B cell (primary cell): ENCODE results near the gene DEFB124. TPM values are rescaled to one million over a fixed set of nuclear protein-coding genes. Genes with fewer than 3 reads are reported as not detected.

ENCODE experiments used
- ATAC-seq: fragments of 200-7000 bp; cut with Tn5 transposase; one replicate; pipeline ENCODE4 v1.10.0; 2021; ENCODE audit warnings: low read depth, mild to moderate bottlenecking, moderate number of reproducible peaks, moderate library complexity
- CTCF ChIA-PET: fragments of 350-600 bp; sonication (Branson Sonifier 250); formaldehyde crosslinking; loops from one replicate; lab custom pipeline; 2021; ENCODE audit warnings: antibody characterized with exemption, inconsistent platforms; lab: Charles Lee
- POLR2A ChIA-PET: fragments of 350-600 bp; sonication (Branson Sonifier 250); formaldehyde crosslinking; loops from one replicate; lab custom pipeline; 2021; ENCODE audit warnings: antibody characterized with exemption; lab: Charles Lee
- DNase-seq: peaks from one replicate; pipeline ENCODE4 v3.0.0; 2013
- H2AFZ ChIP-seq: 2 replicates; pipeline ENCODE4 v1.6.1; 2012; ENCODE audit warnings: mild to moderate bottlenecking, low read depth, low read length; ENCODE audit not compliant: insufficient read depth, poor library complexity, severe bottlenecking
- H3K27ac ChIP-seq, 2 donors: 1 replicate in 1 of 2; 2 replicates in 1 of 2; pipeline ENCODE4 v1.5.1; 2012 to 2013; ENCODE audit warnings: low read length in 2 of 2, mild to moderate bottlenecking in 2 of 2, moderate library complexity in 1 of 2
- H3K27me3 ChIP-seq, 4 experiments: fragments of 200-600 bp in 1 of 4; sonication (generic) in 1 of 4; replicated peaks in 1 of 4; 1 replicate in 2 of 4; 2 replicates in 2 of 4; pipeline versions ENCODE4 v1.6.1 to v1.7.0; 2013 to 2016; ENCODE audit warnings: low read length in 3 of 4, mild to moderate bottlenecking in 2 of 4, mixed read lengths in 1 of 4, moderate library complexity in 1 of 4; ENCODE audit not compliant: insufficient read depth in 4 of 4, control insufficient read depth in 3 of 4; ENCODE audit errors: control extremely low read depth in 1 of 4
- H3K36me3 ChIP-seq, 2 experiments: replicated peaks in 1 of 2; 1 replicate in 1 of 2; 2 replicates in 1 of 2; pipeline versions ENCODE4 v1.6.1 to v1.7.1; 2013; ENCODE audit warnings: low read length in 1 of 2; ENCODE audit not compliant: insufficient read depth in 2 of 2, control insufficient read depth in 1 of 2; ENCODE audit errors: control extremely low read depth in 1 of 2, extremely low read depth in 1 of 2
- H3K4me1 ChIP-seq, 2 donors: fragments of 200-600 bp in 1 of 2; sonication (generic) in 1 of 2; 1 replicate in 1 of 2; 2 replicates in 1 of 2; pipeline versions ENCODE4 v1.5.1 to v1.6.1; 2013 to 2017; ENCODE audit warnings: low read length in 2 of 2; ENCODE audit not compliant: control insufficient read depth in 2 of 2, insufficient read depth in 2 of 2
- H3K4me2 ChIP-seq: replicated peaks from 2 replicates; pipeline ENCODE3; 2012; ENCODE audit warnings: mild to moderate bottlenecking, low read depth, low read length; ENCODE audit not compliant: poor library complexity, severe bottlenecking
- H3K4me3 ChIP-seq, 5 experiments: fragments of 200-600 bp in 1 of 5; sonication (generic) in 1 of 5; 1 replicate in 3 of 5; 2 replicates in 2 of 5; pipeline versions ENCODE4 v1.5.1 to v1.7.0; 2011 to 2016; ENCODE audit warnings: low read length in 4 of 5, mild to moderate bottlenecking in 4 of 5, low read depth in 2 of 5, control low read depth in 1 of 5, moderate library complexity in 1 of 5; ENCODE audit not compliant: insufficient read depth in 1 of 5; ENCODE audit errors: control extremely low read depth in 1 of 5, extremely low read depth in 1 of 5
- H3K79me2 ChIP-seq: fragments of 200-600 bp; sonication (generic); one replicate; pipeline ENCODE4 v1.6.0; 2016; ENCODE audit warnings: low read length; ENCODE audit not compliant: control insufficient read depth, insufficient read depth
- H3K9ac ChIP-seq: fragments of 200-600 bp; sonication (generic); 2 replicates; pipeline ENCODE4 v1.6.1; 2017; ENCODE audit warnings: mild to moderate bottlenecking, low read length, moderate library complexity
- H3K9me3 ChIP-seq, 3 donors: one replicate each; pipeline versions ENCODE4 v1.6.1 to v1.7.1; 2013; ENCODE audit warnings: low read length in 2 of 3; ENCODE audit not compliant: control insufficient read depth in 2 of 3, insufficient read depth in 1 of 3; ENCODE audit errors: control extremely low read depth in 1 of 3
- H4K20me1 ChIP-seq: 2 replicates; pipeline ENCODE4 v1.6.0; 2012; ENCODE audit warnings: mild to moderate bottlenecking, low read length; ENCODE audit not compliant: insufficient read depth, control insufficient read depth, poor library complexity, severe bottlenecking
- H3K27ac Mint-ChIP-seq: one replicate; pipeline ENCODE4 v1.8.0; 2021; ENCODE audit warnings: mixed read lengths
- H3K27me3 Mint-ChIP-seq: one replicate; pipeline ENCODE4 v1.8.0; 2021; ENCODE audit warnings: mixed read lengths
- H3K4me1 Mint-ChIP-seq: one replicate; pipeline ENCODE4 v1.8.0; 2021; ENCODE audit warnings: mixed read lengths
- H3K4me3 Mint-ChIP-seq: one replicate; pipeline ENCODE4 v1.8.0; 2021; ENCODE audit warnings: mixed read lengths
- H3K9me3 Mint-ChIP-seq: one replicate; pipeline ENCODE4 v1.8.0; 2022; ENCODE audit warnings: mixed read lengths; ENCODE audit not compliant: insufficient read depth
- EZH2 ChIP-seq: IDR thresholded peaks from 2 replicates; pipeline ENCODE4 v1.6.1; 2012; ENCODE audit warnings: borderline replicate concordance, low read depth, mild to moderate bottlenecking, moderate library complexity, low read length; ENCODE audit not compliant: insufficient read depth, poor library complexity, severe bottlenecking
- WGBS: methylation state at CpG from one replicate; pipeline ENCODE4 v1.1.5; 2013; ENCODE audit warnings: missing lambda C conversion rate; ENCODE audit not compliant: insufficient coverage; 5-methylcytosine and 5-hydroxymethylcytosine counted together
- intact Hi-C: fragments of 100-400 bp; cut with micrococcal nuclease; formaldehyde crosslinking; loops from one replicate; pipeline ENCODE4 v1.10.0; 2022
- polyA plus RNA-seq: library from polyadenylated mRNA; depleted of rRNA; stranded (reverse); fragments of >200 nt; gene quantifications from 2 replicates; pipeline ENCODE4 v1.2.3, GENCODE V29; 2012
- total RNA-seq, 2 donors: library from RNA; stranded (reverse); fragments of 120-200 nt in 1 of 2; gene quantifications; 1 replicate in 1 of 2; 2 replicates in 1 of 2; pipeline versions ENCODE4 v1.2.3 to v1.2.4, GENCODE V29; 2013 to 2022
- TF ChIP-seq, protein P1 (sequence below): fragments of 200-600 bp; IDR thresholded peaks from one replicate; pipeline ENCODE4 v1.8.0; 2022; ENCODE audit warnings: antibody characterized with exemption, mild to moderate bottlenecking

The DEFB124 gene
- total and polyA plus RNA-seq, 2 donors (not counting 1 experiment from before 2014, with no cell fraction given), result not detected

DNA sequence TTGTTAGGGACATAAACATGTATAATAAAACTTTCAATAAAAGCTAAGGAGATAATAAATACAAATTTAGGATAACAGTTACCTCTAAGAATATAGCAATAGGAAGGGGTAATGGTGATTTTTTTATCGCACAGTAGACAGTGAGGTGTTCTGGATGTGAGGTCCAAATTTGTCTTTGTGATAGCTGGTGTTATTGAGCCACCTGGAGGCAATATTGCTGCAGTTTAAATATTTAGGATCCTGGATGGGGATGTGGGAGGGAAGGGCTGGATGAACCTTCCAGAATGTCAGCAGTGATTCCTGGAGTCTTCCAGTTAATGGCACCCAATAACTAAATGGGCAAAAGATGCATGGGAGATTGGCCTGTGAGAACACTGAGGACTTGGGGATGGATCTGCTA is 20.6 kb downstream of the DEFB124 start:
- TF ChIP-seq, protein P1, sequence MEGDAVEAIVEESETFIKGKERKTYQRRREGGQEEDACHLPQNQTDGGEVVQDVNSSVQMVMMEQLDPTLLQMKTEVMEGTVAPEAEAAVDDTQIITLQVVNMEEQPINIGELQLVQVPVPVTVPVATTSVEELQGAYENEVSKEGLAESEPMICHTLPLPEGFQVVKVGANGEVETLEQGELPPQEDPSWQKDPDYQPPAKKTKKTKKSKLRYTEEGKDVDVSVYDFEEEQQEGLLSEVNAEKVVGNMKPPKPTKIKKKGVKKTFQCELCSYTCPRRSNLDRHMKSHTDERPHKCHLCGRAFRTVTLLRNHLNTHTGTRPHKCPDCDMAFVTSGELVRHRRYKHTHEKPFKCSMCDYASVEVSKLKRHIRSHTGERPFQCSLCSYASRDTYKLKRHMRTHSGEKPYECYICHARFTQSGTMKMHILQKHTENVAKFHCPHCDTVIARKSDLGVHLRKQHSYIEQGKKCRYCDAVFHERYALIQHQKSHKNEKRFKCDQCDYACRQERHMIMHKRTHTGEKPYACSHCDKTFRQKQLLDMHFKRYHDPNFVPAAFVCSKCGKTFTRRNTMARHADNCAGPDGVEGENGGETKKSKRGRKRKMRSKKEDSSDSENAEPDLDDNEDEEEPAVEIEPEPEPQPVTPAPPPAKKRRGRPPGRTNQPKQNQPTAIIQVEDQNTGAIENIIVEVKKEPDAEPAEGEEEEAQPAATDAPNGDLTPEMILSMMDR, result no peak
- no peak for TF ChIP-seq EZH2
- no peak overlapping the region for H3K27ac ChIP-seq
- 100% methylated on average over 1 of the region's 1 CpG for WGBS
- ChIA-PET CTCF (no interaction called here), POLR2A (no interaction called here)
- H3K36me3 ChIP-seq, result no peaks in the 10 kb centered on the region
- intact Hi-C loops, result no loop called here
- Mint-ChIP-seq H3K9me3 (no peaks in the 10 kb centered on the region), H3K27me3 (peaks cover 23% of the 10 kb centered on the region), H3K4me1 (no peaks in the 10 kb centered on the region), H3K4me3 (no peak overlapping the region), H3K27ac (no peak overlapping the region)
- no peak overlapping the region for H2AFZ ChIP-seq
- no peaks in the 10 kb centered on the region for H3K4me1 ChIP-seq
- H3K79me2 ChIP-seq, result no peaks in the 10 kb centered on the region
- DNase-seq, result no peak
- no peak overlapping the region for H3K4me3 ChIP-seq
- ATAC-seq, result no peak
- H3K9ac ChIP-seq, result no peak overlapping the region
- peaks cover 0 to 6% (median 0%) of the 10 kb centered on the region in 3 donors for H3K9me3 ChIP-seq
- peaks cover 0 to 2% (median 0%) of the 10 kb centered on the region in 4 experiments for H3K27me3 ChIP-seq
- no peaks in the 10 kb centered on the region for H4K20me1 ChIP-seq
- H3K4me2 ChIP-seq, result no peak overlapping the region

DNA sequence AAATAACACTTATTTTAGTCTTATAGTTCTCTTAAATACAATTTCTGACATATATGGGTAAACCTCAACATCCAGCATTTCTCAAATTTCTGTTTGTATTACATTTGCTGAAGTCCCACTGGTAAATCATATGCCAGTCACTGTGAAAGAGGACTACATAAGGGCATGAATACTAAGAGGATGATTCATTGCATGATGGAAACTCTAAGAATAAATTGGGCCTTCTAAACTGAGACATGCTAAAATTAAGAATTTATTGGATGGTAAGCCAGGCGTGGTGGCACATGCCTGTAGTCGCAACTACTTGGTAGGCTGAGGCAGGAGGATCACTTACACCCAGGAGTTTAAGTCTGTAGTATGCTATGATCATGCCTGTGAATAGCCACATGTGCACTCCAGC is 22.4 kb downstream of the DEFB124 start:
- no peaks in the 10 kb centered on the region for H3K4me1 Mint-ChIP-seq
- ChIA-PET POLR2A (no interaction called here), CTCF (no interaction called here)
- no peaks in the 10 kb centered on the region for H3K4me1 ChIP-seq
- intact Hi-C loops, result no loop called here
- no peak overlapping the region for H3K27ac ChIP-seq
- no peak overlapping the region for H2AFZ ChIP-seq
- DNase-seq (no peak), ATAC-seq (no peak)
- no peak overlapping the region for H3K4me3 Mint-ChIP-seq
- H3K9me3 Mint-ChIP-seq, result no peaks in the 10 kb centered on the region
- TF ChIP-seq, protein P1, result no peak
- no peak for TF ChIP-seq EZH2
- no peak overlapping the region for H3K4me2 ChIP-seq
- no peaks in the 10 kb centered on the region for H4K20me1 ChIP-seq
- H3K27me3 Mint-ChIP-seq, result peaks cover 23% of the 10 kb centered on the region
- peaks cover 0 to 6% (median 0%) of the 10 kb centered on the region in 3 donors for H3K9me3 ChIP-seq
- H3K4me3 ChIP-seq, result no peak overlapping the region
- H3K27ac Mint-ChIP-seq, result no peak overlapping the region
- WGBS, result 89% methylated on average over 2 of the region's 2 CpGs
- no peak overlapping the region for H3K9ac ChIP-seq
- no peaks in the 10 kb centered on the region for H3K79me2 ChIP-seq
- H3K27me3 ChIP-seq, result peaks cover 0 to 2% (median 0%) of the 10 kb centered on the region in 4 experiments
- no peaks in the 10 kb centered on the region for H3K36me3 ChIP-seq
